Ishikawa (cell line): ENCODE data around the gene AATK.

Source experiments
- CEBPB ChIP-seq: IDR thresholded peaks from 2 replicates; pipeline ENCODE4 v1.6.1; 2012
- CREB1 ChIP-seq: IDR thresholded peaks from 2 replicates; pipeline ENCODE4 v1.6.1; 2012; ENCODE audit warnings: low read depth
- EGR1 ChIP-seq: IDR thresholded peaks from 2 replicates; pipeline ENCODE4 v1.6.1; 2012
- EP300 ChIP-seq: IDR thresholded peaks from 2 replicates; pipeline ENCODE4 v1.6.1; 2012; ENCODE audit warnings: borderline replicate concordance
- FOXM1 ChIP-seq: IDR thresholded peaks from 2 replicates; pipeline ENCODE4 v1.6.1; 2012; ENCODE audit warnings: low read depth, borderline replicate concordance
- NFIC ChIP-seq: IDR thresholded peaks from 2 replicates; pipeline ENCODE4 v1.6.1; 2012
- RAD21 ChIP-seq: IDR thresholded peaks from 2 replicates; pipeline ENCODE4 v1.6.1; 2012; ENCODE audit warnings: low read depth
- TAF1 ChIP-seq: IDR thresholded peaks from 2 replicates; pipeline ENCODE4 v1.6.1; 2012; ENCODE audit warnings: low read depth, mild to moderate bottlenecking
- TCF12 ChIP-seq: IDR thresholded peaks from 2 replicates; pipeline ENCODE4 v1.6.1; 2012; ENCODE audit warnings: low read depth
- TEAD4 ChIP-seq: IDR thresholded peaks from 2 replicates; pipeline ENCODE4 v1.6.1; 2012
- YY1 ChIP-seq: IDR thresholded peaks from 2 replicates; pipeline ENCODE4 v1.6.1; 2012; ENCODE audit warnings: low read depth
- ZBTB7A ChIP-seq: IDR thresholded peaks from 2 replicates; pipeline ENCODE4 v1.6.1; 2012; ENCODE audit warnings: low read depth
- TF ChIP-seq, protein P1 (sequence below): IDR thresholded peaks from 2 replicates; pipeline ENCODE4 v1.6.1; 2012
- TF ChIP-seq, protein P2 (sequence below): IDR thresholded peaks from 2 replicates; pipeline ENCODE4 v1.6.1; 2012; ENCODE audit warnings: low read depth, mild to moderate bottlenecking
- TF ChIP-seq, protein P3 (sequence below): IDR thresholded peaks from 2 replicates; pipeline ENCODE4 v1.6.1; 2012

Gene AATK

DNA sequence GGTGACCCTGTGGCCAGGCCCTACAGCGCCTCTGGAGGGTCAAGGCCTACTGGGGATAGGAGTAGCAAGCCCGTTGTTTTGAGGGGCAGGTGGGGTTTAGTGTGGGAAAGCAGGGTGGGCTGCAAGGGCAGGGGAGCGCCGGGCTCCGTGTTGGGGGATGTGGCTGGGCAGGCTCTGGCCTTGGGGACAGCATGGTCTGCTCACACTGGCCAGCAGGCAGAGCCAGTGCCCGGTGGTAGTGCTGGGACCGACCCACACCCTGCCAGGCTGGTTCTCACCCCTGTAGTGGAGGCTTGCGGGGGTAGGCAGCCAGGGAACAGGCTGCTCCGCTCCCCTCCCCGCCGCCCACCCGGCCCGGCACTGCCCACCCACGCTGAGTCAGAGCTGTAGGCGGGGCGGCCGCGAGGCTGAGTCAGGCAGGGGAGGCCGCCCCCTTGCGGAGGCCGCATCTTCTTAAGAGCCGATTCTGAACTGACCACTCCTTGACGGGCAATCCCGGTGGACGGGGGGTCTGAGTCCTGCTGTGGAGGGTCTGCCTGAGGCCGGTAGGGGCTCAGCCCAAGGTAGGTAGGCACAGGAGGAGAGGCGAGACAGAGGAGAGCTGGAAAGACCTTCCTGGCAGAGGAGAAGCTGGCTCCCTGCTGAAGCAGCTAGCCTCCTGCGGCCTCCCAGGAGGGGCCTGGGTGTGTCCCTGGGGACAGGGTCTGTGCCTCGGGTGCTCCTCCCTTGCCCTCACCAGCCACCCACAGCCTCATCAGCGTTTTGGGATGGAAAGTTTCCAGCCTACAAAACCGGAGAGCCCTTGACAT is 68.7 kb downstream of the AATK start:
- TF ChIP-seq FOXM1 (no peak), TAF1 (no peak), NFIC (no peak), ZBTB7A (peak; percentile 98), YY1 (no peak), TCF12 (0 out of 2 replicates have a peak, but pooled peaks have one; percentile 24), CREB1 (no peak), EP300 (no peak; the same call in 1 of the 2 replicates), EGR1 (peak; percentile 94), RAD21 (peak; percentile 76), TEAD4 (0 out of 2 replicates have a peak, but pooled peaks have one; percentile 35)
- TF ChIP-seq, protein P1, sequence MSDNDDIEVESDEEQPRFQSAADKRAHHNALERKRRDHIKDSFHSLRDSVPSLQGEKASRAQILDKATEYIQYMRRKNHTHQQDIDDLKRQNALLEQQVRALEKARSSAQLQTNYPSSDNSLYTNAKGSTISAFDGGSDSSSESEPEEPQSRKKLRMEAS: peak; percentile 27; the same call in 1 of the 2 replicates
- TF ChIP-seq, protein P2, sequence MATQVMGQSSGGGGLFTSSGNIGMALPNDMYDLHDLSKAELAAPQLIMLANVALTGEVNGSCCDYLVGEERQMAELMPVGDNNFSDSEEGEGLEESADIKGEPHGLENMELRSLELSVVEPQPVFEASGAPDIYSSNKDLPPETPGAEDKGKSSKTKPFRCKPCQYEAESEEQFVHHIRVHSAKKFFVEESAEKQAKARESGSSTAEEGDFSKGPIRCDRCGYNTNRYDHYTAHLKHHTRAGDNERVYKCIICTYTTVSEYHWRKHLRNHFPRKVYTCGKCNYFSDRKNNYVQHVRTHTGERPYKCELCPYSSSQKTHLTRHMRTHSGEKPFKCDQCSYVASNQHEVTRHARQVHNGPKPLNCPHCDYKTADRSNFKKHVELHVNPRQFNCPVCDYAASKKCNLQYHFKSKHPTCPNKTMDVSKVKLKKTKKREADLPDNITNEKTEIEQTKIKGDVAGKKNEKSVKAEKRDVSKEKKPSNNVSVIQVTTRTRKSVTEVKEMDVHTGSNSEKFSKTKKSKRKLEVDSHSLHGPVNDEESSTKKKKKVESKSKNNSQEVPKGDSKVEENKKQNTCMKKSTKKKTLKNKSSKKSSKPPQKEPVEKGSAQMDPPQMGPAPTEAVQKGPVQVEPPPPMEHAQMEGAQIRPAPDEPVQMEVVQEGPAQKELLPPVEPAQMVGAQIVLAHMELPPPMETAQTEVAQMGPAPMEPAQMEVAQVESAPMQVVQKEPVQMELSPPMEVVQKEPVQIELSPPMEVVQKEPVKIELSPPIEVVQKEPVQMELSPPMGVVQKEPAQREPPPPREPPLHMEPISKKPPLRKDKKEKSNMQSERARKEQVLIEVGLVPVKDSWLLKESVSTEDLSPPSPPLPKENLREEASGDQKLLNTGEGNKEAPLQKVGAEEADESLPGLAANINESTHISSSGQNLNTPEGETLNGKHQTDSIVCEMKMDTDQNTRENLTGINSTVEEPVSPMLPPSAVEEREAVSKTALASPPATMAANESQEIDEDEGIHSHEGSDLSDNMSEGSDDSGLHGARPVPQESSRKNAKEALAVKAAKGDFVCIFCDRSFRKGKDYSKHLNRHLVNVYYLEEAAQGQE: no peak
- TF ChIP-seq, protein P3, sequence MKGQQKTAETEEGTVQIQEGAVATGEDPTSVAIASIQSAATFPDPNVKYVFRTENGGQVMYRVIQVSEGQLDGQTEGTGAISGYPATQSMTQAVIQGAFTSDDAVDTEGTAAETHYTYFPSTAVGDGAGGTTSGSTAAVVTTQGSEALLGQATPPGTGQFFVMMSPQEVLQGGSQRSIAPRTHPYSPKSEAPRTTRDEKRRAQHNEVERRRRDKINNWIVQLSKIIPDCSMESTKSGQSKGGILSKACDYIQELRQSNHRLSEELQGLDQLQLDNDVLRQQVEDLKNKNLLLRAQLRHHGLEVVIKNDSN: no peak

DNA sequence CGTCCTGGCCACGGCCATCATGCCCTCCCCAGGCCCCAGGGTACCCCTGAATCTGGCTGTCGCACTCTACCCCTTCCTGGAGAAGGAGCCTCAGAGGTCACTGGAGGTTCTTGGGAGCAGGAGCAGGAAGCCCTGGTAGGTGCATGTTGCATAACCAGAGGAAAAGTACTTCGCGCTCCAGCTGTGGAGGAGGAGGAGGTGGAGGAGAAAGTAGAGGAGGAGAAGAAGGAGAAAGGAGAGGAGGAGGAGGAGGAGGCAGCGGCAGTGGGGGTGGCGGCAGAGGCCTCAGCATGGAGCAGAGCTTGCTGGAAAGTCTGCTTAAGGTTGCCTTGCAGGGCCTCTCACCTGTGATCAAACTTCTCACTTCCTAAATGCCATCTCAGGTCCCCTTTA is 69.3 kb downstream of the AATK start:
- TF ChIP-seq, protein P3: no peak
- TF ChIP-seq TEAD4 (no peak), CEBPB (peak; percentile 72)

DNA sequence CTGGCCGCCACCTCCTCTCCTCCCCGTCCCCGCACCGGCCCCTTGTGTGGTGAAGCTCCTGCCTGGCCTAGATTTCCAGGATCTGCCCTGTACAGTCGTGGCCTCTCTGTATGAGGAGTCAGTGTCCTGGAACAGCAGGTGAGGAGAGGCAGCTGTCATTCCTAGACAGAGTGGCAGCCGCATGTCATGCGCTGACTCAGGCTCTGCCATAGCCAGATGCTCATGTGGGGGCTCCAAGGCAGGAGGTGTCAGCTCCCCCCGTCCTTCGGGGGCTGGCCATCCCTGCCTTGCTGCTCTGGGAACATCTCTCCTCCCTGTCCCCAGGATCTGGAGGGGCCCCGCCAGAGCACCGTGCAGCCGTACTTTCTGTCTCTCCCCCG is 70.6 kb downstream of the AATK start:
- no peak for TF ChIP-seq EGR1
- TF ChIP-seq, protein P2: no peak

DNA sequence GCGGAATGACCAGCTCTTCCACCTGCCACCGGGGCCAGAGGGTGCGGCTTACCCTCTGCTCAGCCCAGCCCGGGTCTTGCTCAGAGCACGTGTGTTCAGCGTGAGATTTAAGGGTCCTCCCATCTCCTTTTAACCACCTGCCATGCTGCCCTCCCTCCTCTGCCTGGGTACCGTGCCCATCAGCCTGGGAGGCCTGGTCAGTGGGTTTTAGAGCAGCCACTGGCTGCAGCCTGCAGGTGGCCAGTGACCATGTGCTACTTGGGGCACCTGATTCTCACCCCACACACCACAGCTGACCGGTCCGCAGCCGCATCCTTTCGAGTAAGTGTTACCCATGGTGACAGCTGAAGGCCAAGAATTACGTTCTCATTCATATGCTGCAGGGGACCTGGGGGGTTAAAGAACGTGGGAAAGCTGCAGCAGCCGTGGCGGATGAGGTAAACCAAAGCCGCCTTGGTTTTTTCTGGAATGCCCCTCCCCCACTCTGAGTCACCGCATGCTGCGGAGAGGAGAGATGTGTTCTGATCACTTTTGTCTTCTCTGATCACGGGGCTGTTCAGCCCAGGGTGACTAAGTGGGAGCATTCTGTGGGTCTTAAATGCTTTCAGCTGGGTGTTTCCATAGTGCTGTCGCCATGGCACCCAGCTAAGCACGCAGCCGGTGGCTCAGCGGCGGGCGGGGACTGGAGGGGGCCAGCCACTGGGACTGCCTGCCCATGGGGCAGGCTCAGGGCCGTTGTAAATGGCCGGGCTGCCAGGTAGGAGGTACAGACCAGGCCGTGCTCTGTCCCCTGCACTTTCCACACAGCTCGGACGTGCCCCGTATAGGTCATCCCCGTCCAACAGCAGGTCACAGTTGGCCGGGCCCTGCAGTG is 71.3 kb downstream of the AATK start:
- TF ChIP-seq ZBTB7A (peak; percentile 61; the same call in 1 of the 2 replicates), TCF12 (peak; percentile 81), CREB1 (no peak), YY1 (0 out of 2 replicates have a peak, but pooled peaks have one; percentile 23), TEAD4 (peak; percentile 59; the same call in 1 of the 2 replicates), EGR1 (0 out of 2 replicates have a peak, but pooled peaks have one; percentile 27), CEBPB (no peak; the same call in 1 of the 2 replicates), TAF1 (peak; percentile 23; the same call in 1 of the 2 replicates), NFIC (no peak), RAD21 (no peak), EP300 (peak; percentile 68; the same call in 1 of the 2 replicates), FOXM1 (peak; percentile 55; the same call in 1 of the 2 replicates)
- TF ChIP-seq, protein P1: peak; percentile 67
- TF ChIP-seq, protein P3: no peak; the same call in 1 of the 2 replicates
- TF ChIP-seq, protein P2: no peak
